Fibroblast of the aortic adventitia (primary cell): Measurements from ENCODE around the gene TRMT10A. TPM values are rescaled to one million over a fixed set of nuclear protein-coding genes. Genes with fewer than 3 reads are reported as not detected.

ENCODE experiments used
- DNase-seq: peaks from one replicate; pipeline ENCODE4 v3.0.0-alpha.2; 2010; ENCODE audit warnings: low read depth
- H3K4me3 ChIP-seq: 2 replicates; pipeline ENCODE4 v1.5.1; 2011; ENCODE audit warnings: low read depth, mild to moderate bottlenecking, control low read depth, low read length, moderate library complexity
- CTCF ChIP-seq: IDR thresholded peaks from 2 replicates; pipeline ENCODE4 v1.5.1; 2011; ENCODE audit warnings: mild to moderate bottlenecking, low read length, control low read depth, inconsistent platforms; ENCODE audit not compliant: insufficient read depth
- total RNA-seq: library from RNA; depleted of rRNA; stranded (reverse); fragments of >200 nt; gene quantifications from 2 replicates; pipeline ENCODE4 v1.2.3, GENCODE V29; 2012; ENCODE audit warnings: low replicate concordance

The TRMT10A gene, protein sequence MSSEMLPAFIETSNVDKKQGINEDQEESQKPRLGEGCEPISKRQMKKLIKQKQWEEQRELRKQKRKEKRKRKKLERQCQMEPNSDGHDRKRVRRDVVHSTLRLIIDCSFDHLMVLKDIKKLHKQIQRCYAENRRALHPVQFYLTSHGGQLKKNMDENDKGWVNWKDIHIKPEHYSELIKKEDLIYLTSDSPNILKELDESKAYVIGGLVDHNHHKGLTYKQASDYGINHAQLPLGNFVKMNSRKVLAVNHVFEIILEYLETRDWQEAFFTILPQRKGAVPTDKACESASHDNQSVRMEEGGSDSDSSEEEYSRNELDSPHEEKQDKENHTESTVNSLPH
- total RNA-seq, result 8.9 and 9.6 TPM in 2 replicates

GRCh38 chr4:99563310-99564186 is at the start of gene TRMT10A:
TRMT10A (minus strand) TSS chr4:99564039; CDS start chr4:99559338, 4,701 bp downstream.
- TF ChIP-seq CTCF, result peak; percentile 0
- H3K4me3 ChIP-seq, result peak within 1 kb of the TSS; percentile 86
- peak; percentile 98 for DNase-seq

- H3K4me3 ChIP-seq, result no peak overlapping the region
- no peak for TF ChIP-seq CTCF
- DNase-seq, result no peak
Observed at GRCh38 chr4:99612704-99613103, 48.9 kb upstream of the TRMT10A start.

DNA sequence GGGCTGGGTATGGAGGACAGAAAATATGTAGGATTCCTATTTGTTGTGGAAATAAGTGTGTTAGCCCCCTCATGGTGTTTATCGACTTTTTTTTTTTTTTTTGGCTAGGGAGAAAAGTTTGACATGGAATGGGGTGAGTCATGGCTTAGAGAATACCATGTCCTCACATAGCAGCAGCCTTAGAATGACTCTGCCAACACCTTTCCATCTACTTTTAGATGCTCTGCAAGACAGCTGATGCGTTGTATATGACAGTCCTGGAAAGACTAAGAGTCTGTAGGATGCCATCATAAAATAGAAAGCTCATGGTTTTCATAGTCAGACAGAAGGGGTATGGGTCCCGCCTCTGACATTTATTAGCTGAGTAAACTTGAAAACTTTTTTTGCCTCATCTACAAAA is 48.4 kb upstream of the TRMT10A start:
- no peak for TF ChIP-seq CTCF
- H3K4me3 ChIP-seq, result no peak overlapping the region
- no peak for DNase-seq

DNA sequence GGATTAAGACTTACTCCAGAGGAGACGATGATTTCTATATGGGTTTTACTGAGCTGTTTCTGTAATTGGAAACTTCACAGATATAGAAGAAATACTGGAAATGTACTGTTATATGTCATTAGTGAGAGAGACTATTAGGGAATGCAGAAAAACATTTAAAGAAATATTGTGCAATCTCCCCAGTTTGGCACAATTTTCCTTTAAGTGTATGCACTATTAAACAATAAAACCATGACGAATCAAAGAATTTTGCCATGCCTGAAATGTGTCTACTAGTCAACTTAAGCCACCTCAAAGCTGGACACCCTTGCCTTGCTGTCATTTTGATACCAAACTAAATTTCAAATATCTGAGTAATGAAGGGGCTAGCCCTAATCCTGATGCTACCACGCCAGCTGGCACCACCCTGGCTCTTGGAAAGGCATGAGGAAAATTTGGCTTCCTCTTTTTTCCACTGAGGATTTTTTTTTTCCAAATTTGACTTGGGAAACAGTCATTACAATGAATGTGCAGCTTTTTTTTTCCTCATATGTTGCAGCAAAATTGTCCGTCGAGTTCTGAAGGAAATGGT is 46.9 kb upstream of the TRMT10A start:
- no peak for TF ChIP-seq CTCF
- H3K4me3 ChIP-seq, result no peak overlapping the region
- DNase-seq, result peak; percentile 72

DNA sequence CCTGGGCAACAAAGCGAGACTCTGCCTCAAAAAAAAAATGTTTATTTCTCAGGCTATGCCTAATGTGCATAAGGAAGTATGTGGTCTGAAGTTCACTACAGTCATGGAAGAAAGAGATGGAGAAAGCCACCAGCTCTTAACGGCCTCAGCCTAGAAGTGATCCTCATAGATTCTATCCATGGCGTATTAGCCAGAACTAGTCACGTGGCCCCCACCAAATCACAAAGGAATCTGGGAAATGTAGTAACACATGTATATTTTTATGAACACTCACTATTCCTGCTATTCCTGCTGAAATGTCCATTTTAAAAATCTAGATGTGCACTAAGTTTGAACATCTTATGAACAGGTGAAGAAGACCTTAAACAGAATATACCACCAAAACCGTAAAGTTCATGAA is 44.6 kb upstream of the TRMT10A start:
- TF ChIP-seq CTCF, result no peak
- DNase-seq, result no peak
- no peak overlapping the region for H3K4me3 ChIP-seq

- no peak overlapping the region for H3K4me3 ChIP-seq
- TF ChIP-seq CTCF, result no peak
Observed at GRCh38 chr4:99606716-99607115, 42.9 kb upstream of the TRMT10A start.

More at GRCh38 chr4:99606716-99607115, 42.9 kb upstream of the TRMT10A start:
- no peak for DNase-seq
